Inferior parietal cortex (tissue), 1 donor: ENCODE results near the gene CDH19.
"Not testable (repeated sequence)": the region's sequence is repeated elsewhere in the genome, so short reads cannot be mapped to it uniquely, and the experiment has no call there.

Experiments
- DNase-seq: peaks from one replicate; pipeline ENCODE4 v3.0.0-alpha.2; 2016; ENCODE audit errors: extremely low spot score

Gene CDH19

DNA sequence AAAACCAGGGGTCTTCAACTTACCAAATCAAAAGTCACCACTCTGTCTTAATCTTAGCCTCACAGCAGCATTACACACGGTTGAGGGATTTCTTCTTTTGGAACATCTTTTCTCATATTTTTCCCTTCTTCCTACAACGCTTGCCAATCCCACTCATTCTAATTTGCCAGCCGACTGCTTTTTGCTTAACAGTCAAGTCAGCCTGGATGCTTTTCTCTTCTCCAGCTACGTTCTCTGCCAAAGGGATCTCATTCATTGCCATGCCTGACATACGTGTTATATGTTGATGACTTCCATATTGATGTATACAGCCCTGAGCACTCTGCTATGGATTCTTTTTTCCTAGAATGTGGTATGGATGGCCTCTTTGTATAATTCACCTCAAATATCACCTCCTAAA is 37.3 kb downstream of the CDH19 start:
- no peak for DNase-seq

DNA sequence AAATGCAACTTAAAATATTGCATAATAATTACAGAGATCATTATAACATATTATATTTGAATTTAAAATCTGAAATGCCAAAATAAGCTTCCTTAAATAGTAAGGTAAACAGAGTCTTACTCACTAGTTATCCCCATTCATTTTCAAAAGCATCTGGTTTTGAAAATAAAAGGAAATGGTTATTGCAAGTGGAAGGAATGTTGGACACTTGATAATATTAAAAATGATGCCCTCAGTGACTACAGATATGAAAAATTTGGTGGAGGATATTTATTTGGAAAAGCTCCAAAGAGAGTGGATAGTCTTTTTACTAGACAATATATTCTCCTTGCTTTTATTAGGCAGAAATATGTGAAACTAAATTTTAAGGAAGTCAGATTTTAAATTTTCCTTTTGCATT is 39.7 kb downstream of the CDH19 start:
- no peak for DNase-seq

DNA sequence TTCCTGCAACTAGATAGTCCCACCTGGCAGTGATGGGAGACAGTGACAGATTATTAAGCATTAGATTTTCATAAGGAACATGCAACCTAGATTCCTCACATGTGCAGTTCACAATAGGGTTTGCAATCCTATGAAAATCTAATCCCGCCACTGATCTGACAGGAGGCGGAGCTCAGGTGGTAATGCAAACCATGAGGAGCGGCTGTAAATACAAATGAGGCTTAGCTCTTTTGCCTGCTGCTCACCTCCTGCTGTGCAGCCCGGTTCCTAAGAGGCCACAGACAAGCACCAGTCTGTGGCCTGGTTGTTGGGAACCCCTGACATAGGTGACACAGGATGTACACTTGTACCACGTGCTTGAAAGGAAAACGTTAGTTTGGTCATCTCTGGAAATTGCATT is 41.6 kb downstream of the CDH19 start:
- DNase-seq = no peak

DNA sequence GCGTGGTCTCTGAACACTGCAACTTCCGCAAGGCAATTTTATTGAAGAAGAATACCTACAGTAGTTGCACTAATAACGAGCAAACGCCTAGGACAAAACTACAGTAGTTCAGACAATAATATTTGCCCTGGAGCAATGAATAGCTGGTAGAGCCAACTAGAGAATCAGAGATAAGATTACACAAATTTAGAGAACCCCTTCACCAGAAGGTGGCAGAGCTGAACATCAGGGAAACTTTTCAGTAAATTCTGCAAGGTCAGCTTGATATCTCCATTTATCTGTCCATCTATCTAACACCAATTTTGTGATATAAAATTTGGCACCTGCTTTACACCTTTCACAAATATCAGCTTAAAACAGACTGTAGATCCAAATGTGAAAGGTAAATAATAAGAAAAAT is 43.8 kb downstream of the CDH19 start:
- DNase-seq = peak; percentile 84

DNA sequence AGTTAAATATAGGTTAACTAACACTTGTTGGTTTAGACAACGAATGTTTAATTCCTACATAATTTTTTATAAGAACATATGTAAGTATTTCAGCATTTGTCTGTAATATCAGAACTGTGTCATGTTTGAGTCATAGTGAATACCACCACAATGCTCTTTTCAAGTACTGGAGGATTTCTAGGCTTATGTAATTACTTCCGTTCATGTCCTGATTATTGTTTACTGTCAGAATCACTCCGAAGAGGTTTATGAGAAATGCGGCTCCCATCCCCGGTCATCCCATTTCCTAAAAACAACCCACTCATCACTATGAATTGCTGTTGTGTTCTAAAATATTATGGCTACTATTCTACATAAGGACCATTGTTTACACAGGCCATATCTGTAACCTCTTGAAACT is 45.1 kb downstream of the CDH19 start:
- DNase-seq = no peak

DNA sequence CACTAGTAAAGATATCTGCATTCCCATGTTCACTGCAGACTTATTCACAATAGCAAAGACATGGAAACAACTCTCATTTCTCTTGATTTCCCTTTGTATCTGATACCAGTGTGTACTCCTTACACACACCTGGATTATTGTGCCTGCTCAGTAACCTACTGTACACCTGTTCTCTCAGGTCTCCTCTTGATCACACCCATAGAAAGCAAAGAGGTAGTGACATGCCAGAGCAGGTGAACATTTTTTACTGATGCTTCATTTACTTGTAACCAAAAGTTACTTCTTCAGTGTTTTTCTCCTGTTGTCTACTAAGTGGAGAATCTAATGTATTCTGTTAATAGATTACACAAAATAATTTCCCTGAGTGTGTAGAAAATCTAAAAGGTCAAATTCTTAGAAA is 46.8 kb downstream of the CDH19 start:
- no peak for DNase-seq

DNA sequence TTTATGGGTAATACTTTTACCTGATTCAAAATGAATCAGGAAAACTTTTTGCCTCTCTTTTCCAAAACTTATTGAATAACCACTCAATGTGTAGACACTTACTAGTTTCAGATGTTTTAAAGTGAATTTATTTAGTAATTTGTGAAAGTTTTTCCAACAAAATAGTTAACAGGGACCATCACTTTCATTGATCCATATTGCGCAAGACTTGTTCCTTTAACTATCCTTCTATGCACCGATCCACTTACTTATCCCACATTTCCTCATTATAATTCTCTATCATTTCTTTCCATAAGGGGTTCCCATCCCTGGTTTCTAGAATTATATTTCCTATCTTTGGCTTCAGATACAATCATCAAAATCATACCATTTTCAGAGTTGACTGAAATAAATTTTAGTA is 48.3 kb downstream of the CDH19 start:
- no peak for DNase-seq

DNA sequence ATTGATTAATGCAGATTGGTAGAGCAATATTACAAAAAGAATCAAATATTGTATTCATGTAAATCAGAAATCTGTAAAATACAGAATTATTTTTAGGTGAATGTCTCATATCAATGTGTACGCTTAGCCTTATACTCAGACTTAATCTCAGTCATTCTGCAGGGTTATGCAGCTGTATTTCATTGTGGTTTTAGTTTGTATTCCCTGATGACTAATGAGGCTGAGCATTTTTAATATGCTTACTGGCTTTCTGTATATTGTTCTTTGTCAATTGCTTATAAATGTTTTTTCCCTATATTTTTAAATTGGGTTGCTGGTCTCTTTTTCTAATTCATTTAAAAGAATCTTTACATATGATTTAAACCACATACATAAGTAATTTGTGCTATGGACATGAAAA is 50.1 kb downstream of the CDH19 start:
- DNase-seq = no peak

DNA sequence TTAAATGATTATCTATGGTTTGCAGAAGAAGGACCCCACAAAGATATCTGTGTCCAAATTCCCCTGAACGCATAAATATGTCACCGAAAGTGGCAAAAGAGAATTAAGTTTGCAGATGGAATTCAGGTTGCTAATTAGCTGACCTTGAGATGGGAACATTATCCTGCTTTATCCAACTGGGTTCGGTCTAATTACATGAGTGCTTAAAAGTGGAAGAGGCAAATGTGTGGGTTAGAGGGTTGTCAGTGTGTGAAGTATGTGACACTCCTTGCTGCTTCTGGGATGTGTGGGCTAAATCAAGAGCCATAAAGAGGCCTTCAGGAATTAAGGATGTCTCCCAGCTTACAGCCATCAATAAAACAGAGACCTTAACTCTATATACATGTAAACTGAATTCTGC is 53.5 kb downstream of the CDH19 start:
- DNase-seq = no peak

DNA sequence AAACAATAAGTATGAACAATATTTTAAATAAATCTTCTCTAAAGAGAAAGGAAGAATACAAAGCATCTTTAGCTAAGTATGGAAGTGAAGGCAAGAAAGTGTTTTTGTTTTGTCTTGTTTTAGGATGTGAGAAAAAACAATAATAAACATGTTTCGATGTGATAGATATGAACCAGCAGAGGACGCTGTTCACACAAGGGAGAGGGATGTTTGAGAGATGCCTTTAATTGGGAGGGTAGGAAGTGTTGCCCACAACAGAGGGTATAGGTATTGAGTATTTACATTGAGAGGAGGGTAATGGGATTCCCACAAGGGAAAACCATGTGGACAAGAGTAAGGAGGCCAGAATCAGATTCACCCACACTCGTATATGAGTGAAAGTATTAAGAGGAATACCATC is 55.1 kb downstream of the CDH19 start:
- no peak for DNase-seq

DNA sequence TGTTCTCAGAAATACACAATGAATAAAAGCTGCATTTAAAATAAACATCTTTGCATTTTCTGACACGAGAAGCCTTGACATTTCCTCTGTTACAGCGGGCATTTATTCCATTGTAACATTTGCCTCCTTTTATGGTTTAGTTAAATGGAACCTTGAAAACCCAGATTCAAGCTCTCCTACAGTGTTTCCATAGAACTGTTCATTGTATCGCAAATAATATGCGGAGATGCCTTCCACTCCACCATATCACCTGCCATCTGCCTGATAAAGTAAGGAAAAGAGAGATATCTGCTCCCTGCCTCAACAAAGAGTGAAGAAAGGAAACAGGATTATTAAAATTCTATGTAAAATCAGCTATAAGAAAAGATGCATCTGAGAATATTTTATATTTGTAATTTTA is 69.8 kb downstream of the CDH19 start:
- DNase-seq = no peak

DNA sequence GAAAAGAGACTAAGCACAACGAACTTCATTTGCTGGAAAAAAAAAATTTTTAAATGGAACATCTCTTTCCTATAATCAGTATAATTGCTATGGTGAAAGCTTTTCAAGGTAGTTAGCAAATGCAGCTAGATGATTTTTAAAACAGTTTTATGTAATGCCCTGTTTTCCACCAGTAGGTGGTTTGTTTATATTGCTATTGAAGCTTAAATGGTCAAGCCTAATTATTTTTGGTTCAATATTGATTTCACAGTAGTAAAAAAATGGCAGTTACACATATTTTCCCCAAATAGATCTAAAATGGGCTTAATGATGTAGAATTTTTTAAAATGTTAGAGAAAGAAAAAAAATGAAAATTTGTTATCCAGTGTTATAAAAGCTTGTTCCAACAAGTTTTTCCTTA is 70.2 kb downstream of the CDH19 start:
- DNase-seq = no peak

DNA sequence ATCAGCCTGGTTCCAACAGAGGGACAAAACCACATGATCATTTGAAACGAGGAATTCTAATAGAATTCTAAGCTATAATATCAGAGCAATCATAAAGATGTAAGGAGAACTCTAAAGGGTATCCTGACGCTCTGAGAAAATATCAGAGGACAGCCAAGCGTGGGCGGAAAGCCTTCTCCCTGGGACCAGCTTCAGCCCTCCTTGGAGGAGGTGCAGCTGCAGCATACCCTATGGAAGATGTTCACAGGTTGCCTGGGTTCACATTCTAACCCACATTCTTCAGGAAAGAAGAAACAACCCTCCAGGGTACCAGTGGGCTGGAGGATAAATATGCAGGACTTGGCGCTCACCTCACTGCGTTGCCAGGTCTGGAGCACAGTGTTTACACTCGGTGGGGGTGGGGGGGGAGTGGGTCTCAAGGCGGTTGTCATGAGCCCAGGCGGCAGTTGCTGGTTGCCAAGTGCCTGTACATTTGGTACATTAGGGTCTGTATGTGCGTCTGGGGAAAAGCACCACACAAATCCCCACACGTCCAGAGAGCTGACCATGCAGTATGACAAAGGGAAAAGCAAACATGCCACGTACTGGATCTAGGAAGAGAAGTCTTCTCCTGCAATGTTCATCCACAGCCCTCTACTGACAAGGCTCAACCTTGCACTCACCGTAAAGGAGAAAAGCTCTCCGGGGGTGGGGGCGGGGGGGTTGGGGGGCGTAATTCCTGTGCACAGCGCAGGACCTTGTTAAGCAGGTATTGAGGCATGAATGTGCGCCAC is 80.5 kb downstream of the CDH19 start:
- DNase-seq = no peak

DNA sequence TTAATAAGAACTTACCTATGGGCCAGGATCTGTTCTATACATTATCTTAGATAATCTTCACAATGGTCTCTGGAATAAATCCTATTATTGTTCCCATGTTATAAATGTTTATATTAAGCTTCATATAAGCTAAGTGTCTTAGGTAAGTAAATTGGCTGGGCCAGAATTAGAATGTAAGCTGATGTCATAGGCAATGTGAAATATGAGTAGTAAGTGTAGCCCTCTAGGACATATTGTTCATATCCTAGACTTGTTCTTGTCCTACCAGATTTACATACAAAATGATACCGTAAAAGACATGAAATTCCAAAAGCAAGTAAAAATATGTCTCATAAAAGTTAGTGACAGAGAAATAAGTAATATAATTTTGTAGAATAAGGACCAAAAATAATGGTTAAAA is 89.9 kb downstream of the CDH19 start:
- no peak for DNase-seq

DNA sequence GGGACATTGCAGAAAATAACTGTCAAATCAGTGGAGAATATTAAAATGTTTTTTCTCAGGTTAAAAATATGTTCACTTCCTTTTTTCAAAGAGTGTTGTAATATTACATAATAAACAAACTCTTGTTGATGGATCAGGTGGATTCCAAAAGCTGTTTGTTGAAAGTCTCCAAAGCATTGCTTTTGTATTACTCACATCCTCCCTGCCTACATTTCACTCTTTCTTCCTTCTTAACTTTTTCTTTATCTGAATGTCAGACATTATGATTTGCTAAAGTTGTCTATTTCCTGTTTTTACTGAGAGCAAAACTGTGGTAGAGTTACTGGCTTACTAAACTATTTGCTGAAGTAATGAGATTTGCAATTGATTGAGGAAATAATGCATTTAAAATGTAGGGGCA is 92.1 kb downstream of the CDH19 start:
- DNase-seq = no peak

DNA sequence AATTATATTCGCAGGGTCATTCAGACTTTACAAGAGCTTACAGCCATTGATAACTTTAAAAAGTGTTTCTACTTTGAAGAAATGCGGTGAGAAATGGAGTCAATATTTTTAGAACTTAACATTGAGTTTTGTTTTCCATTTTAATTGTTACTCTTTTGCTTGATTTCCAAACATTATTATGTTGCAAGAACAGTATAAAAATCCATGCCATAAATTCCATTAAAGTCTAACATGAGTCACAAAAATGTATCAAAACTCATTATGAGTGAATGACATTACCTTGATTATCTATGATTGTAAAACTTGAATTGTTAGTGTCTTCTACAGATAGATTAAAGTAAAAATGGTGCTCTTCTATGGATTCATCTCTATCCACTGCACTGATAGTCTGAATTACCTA is 92.6 kb downstream of the CDH19 start:
- no peak for DNase-seq

DNA sequence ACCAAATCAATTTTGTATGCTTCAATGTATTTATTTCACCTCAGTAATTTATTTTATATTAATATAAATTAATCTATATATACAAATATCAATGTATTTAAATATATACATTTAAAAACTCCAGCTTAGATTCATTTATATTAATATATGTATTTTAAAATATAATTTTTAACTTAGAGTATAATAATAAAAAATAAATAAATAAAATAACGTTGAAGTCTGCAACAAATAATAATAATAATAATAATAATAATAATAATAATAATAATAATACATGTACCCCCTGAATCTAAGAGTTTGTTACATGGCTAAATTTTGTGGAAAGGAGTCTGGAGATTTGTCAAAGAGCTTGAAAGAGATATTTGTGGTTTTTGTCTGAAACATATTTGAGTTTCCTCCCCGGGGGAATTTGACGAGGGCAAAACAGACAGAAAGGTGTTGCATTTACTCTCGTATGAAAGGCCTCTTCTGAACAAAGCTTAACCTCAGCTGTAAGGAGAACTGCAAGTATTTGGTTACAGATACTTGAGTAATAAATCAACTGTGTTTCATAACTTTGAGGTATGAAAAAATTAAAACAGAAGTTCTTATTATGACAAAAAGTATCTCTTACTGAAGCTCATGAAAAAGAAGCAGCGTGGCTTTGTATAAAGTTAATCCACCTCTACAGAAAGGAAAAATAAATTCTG is 93.4 kb downstream of the CDH19 start:
- DNase-seq = no peak

DNA sequence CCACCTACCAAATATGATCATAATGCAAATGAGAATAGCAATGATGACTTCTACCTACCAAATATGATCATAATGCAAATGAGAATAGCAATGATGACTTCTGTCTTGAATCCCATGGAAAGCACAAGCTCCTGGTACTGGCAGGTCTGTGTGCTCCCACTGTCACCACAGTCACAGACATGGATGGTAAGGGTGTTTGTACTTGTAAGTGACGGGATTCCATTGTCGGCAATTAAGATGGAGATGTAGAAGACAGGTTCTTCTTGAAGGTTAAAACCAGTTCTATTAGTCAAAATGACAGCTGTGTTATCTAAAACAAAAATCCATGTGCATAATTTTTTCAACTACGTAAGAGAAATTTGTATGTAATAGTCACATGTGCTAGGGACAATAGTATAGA is 95.0 kb downstream of the CDH19 start:
- DNase-seq = no peak

DNA sequence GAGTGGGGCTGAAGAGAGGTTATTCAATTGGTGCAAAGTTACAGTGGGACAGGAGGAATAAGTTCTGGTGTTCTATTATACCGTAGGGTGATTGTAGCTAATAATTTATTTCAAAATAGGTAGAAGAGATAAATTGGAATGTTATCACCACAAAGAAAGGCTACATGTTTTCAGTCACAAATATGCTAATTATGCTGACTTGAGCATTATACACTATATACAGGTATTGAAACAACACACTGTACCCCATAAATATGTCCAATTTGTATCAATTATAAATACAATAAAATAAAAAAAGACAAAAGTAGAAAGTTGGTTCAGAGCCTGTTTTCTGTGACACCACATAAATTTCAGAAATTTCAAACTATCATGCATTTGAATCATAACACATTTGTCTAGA is 97.7 kb downstream of the CDH19 start:
- no peak for DNase-seq

DNA sequence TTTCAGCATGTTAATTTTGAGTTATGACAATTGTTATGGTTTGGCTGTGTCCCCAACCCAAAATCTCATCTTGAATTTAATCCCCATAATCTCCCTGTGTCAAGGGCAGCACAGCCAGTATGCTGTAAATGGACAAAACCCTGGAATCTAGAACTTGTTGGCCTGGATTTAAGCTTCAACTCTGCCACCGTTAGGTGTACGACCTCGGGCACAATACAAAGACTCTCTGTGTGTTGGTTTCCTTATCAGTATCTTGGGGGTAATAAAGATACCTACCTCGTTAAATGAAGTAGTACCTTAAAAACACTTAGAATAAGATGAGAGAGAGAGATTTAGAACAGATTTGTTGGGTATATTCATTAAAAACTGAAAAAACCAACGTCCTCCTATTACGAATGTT is 106.5 kb downstream of the CDH19 start:
- no peak for DNase-seq

DNA sequence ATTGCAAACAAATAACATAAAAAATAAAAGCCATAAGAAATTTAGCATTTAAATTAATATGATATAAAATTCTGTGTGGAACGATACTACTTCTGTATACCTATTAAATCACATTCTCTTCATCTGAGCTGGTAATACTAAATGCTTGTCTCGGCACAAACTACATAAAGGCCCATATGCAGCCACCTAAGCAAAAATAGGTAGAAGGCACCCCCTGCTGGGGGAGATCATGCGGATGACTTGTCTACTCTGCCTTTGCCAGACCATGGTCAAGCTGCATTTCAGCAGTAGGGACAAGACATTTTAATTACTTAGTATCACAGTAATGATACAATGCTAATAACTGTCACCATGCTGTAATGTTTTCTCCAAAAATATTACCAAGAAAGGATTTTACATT is 108.0 kb downstream of the CDH19 start:
- DNase-seq = peak; percentile 73

DNA sequence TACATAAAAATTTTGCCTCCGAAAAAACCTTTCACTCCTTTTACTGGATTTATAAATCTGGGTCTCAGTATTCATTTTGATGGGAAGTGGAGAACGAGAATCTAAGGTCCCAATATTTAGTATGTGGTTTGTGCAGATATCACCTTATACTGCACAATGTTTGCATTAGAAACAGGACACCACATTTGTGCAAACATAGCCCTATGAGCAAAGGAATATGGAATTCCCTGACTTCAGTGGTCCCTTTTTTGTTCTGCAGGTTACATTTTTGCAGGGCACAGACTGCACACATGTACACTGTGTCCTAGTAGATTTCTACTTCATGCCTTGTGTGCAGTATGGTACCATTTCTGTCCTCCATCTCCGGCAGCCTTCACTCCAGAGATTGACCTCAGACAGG is 130.0 kb downstream of the CDH19 start:
- no peak for DNase-seq

DNA sequence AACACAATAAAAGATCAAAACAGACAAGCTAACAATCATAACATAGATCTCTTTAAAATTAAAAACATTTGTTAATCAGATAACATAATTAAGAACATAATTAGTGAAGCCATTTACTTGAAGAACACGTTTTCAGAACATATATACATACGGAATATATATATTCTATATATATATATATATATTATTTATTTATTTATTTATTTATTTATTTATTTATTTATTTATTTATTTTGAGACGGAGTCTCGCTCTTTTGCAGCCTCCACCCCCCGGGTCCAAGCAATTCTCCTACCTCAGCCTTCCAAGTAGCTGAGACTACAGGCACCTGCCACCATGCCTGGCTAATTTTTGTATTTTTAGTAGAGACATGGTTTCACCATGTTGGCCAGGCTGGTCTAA is 137.7 kb downstream of the CDH19 start:
- DNase-seq = not testable (repeated sequence)

DNA sequence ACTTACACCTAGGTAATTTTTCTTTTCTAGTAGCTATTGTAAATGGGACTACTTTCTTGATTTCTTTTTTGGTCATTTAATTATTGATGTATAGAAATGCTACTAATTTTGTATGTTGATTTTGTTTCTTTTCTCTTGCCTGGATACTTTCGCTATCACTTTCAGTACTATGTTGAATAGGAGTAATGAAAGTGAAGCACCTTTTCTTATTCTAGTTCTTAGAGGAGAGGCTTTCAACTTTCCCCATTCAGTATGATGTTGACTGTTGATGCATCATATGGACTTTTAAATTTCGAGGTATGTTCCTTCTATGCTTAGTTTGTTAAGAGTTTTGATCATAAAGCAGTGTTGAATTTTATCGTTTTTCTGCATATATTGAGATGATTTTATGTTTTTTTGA is 142.5 kb downstream of the CDH19 start:
- DNase-seq = no peak
